ENCODE measurements around the gene EFCAB8. TPM values are rescaled to one million over a fixed set of nuclear protein-coding genes. Genes with fewer than 3 reads are reported as not detected.

Gene EFCAB8
- total RNA-seq, 1 donor from 2014 or later = 1.1 TPM

GRCh38 chr20:32823737-32824588 is 34.8 kb upstream of the EFCAB8 start:
- Mint-ChIP-seq H3K4me1 (ENCODE audit: unreplicated experiment) (peaks cover 18% of the 10 kb centered on the region), H3K36me3 (ENCODE audit: low read depth, unreplicated experiment) (peaks cover 13% of the 10 kb centered on the region), H3K27ac (ENCODE audit: unreplicated experiment) (peak overlapping the region; percentile 32), H3K9me3 (ENCODE audit: unreplicated experiment) (no peaks in the 10 kb centered on the region), H3K27me3 (ENCODE audit: unreplicated experiment) (peaks cover 7% of the 10 kb centered on the region), H3K4me3 (ENCODE audit: unreplicated experiment) (no peak overlapping the region)
- DNase-seq (ENCODE audit: low spot score) = no peak
- TF ChIP-seq CTCF (IDR thresholded peaks at IDR 0.05; ENCODE audit: unreplicated experiment) = no peak

- Mint-ChIP-seq H3K36me3 (ENCODE audit: low read depth, unreplicated experiment) (peaks cover 20% of the 10 kb centered on the region), H3K27me3 (ENCODE audit: unreplicated experiment) (no peaks in the 10 kb centered on the region), H3K4me3 (ENCODE audit: unreplicated experiment) (no peak overlapping the region), H3K27ac (ENCODE audit: unreplicated experiment) (peak overlapping the region; percentile 50), H3K4me1 (ENCODE audit: unreplicated experiment) (peaks cover 2% of the 10 kb centered on the region), H3K9me3 (ENCODE audit: unreplicated experiment) (no peaks in the 10 kb centered on the region)
- no peak for DNase-seq (ENCODE audit: low spot score)
- no peak for TF ChIP-seq CTCF (IDR thresholded peaks at IDR 0.05; ENCODE audit: unreplicated experiment)
Measured at GRCh38 chr20:32828029-32828680, 30.6 kb upstream of the EFCAB8 start.

- Mint-ChIP-seq H3K27me3 (ENCODE audit: unreplicated experiment) (no peaks in the 10 kb centered on the region), H3K36me3 (ENCODE audit: low read depth, unreplicated experiment) (peaks cover 20% of the 10 kb centered on the region), H3K27ac (ENCODE audit: unreplicated experiment) (no peak overlapping the region), H3K9me3 (ENCODE audit: unreplicated experiment) (no peaks in the 10 kb centered on the region), H3K4me3 (ENCODE audit: unreplicated experiment) (no peak overlapping the region), H3K4me1 (ENCODE audit: unreplicated experiment) (peaks cover 2% of the 10 kb centered on the region)
- DNase-seq (ENCODE audit: low spot score) = no peak
- TF ChIP-seq CTCF (IDR thresholded peaks at IDR 0.05; ENCODE audit: unreplicated experiment) = no peak
Measured at GRCh38 chr20:32829311-32830005, 29.3 kb upstream of the EFCAB8 start.

- H3K36me3 Mint-ChIP-seq (ENCODE audit: low read depth, unreplicated experiment) = peaks cover 20% of the 10 kb centered on the region
- H3K4me3 Mint-ChIP-seq (ENCODE audit: unreplicated experiment) = peak overlapping the region; percentile 56
- no peak for DNase-seq (ENCODE audit: low spot score)
- no peaks in the 10 kb centered on the region for H3K9me3 Mint-ChIP-seq (ENCODE audit: unreplicated experiment)
- H3K27me3 Mint-ChIP-seq (ENCODE audit: unreplicated experiment) = no peaks in the 10 kb centered on the region
- H3K4me1 Mint-ChIP-seq (ENCODE audit: unreplicated experiment) = peaks cover 2% of the 10 kb centered on the region
- H3K27ac Mint-ChIP-seq (ENCODE audit: unreplicated experiment) = no peak overlapping the region
- no peak for TF ChIP-seq CTCF (IDR thresholded peaks at IDR 0.05; ENCODE audit: unreplicated experiment)
Measured at GRCh38 chr20:32830437-32830836, 28.3 kb upstream of the EFCAB8 start.

Data from endothelial cell (in vitro differentiated cells).